GM10248 (cell line): ENCODE measurements around the gene UBE4A.
"Not testable (repeated sequence)": the region's sequence is repeated elsewhere in the genome, so short reads cannot be mapped to it uniquely, and the experiment has no call there.

ENCODE experiments used
- CTCF ChIA-PET: fragments of 300-600 bp; sonication (Branson Sonifier 250); formaldehyde crosslinking; extraction: SDS; loops from one replicate; lab custom pipeline; 2021; ENCODE audit warnings: antibody characterized with exemption; lab: Yijun Ruan, JAX
- POLR2A ChIA-PET: fragments of 350-650 bp; sonication (Branson Sonifier 250); formaldehyde crosslinking; extraction: SDS; loops from one replicate; lab custom pipeline; 2020; ENCODE audit warnings: antibody characterized with exemption; lab: Yijun Ruan, JAX
- DNase-seq: peaks from one replicate; pipeline ENCODE4 v3.0.0; 2012; ENCODE audit errors: extremely low spot score
- CTCF ChIP-seq: IDR thresholded peaks from 2 replicates; pipeline ENCODE4 v1.5.1; 2012; ENCODE audit warnings: mild to moderate bottlenecking, low read depth; ENCODE audit errors: extremely low read depth, missing control alignments, control extremely low read depth

Gene UBE4A

GRCh38 chr11:118415062-118415738 lies 55.8 kb downstream of the UBE4A start:
- POLR2A ChIA-PET = no interaction called here
- no peak for DNase-seq
- no peak for TF ChIP-seq CTCF
- CTCF ChIA-PET = interaction anchor here (0.7 to 1.3 kb wide), 3 partner anchors 9 to 16 kb away, joined by 3 to 7 read pairs (median 4); no protein-coding TSS in a partner anchor

GRCh38 chr11:118415739-118416068 lies 56.3 kb downstream of the UBE4A start:
- CTCF ChIA-PET = interaction anchor here (0.7 to 1.3 kb wide), 3 partner anchors 9 to 16 kb away, joined by 3 to 7 read pairs (median 4); no protein-coding TSS in a partner anchor
- no peak for DNase-seq
- POLR2A ChIA-PET = no interaction called here
- no peak for TF ChIP-seq CTCF

- CTCF ChIA-PET = interaction anchor here (1.3 kb wide), 1 partner anchor 15 kb away, joined by 7 read pairs; no protein-coding TSS in a partner anchor
- DNase-seq, POLR2A ChIA-PET: not testable (repeated sequence)
These were observed 57.5 kb downstream of the UBE4A start for GRCh38 chr11:118416900-118417299.

GRCh38 chr11:118417801-118418200 lies 58.4 kb downstream of the UBE4A start:
- CTCF ChIA-PET = interaction anchor here (0.9 to 1.3 kb wide), 2 partner anchors 8 to 13 kb away, joined by 3 to 5 read pairs; no protein-coding TSS in a partner anchor
- POLR2A ChIA-PET = no interaction called here
- TF ChIP-seq CTCF = no peak
- no peak for DNase-seq

GRCh38 chr11:118418766-118419165 lies 59.4 kb downstream of the UBE4A start:
- no peak for TF ChIP-seq CTCF
- ChIA-PET POLR2A (interaction anchor here (0.7 kb wide), 1 partner anchor 1690 kb away, joined by 3 read pairs; no protein-coding TSS in a partner anchor), CTCF (interaction anchor here (0.9 to 1.7 kb wide), 4 partner anchors 9 to 17 kb away, joined by 3 to 5 read pairs (median 4); no protein-coding TSS in a partner anchor)
- DNase-seq = no peak

GRCh38 chr11:118427707-118428106 lies 68.3 kb downstream of the UBE4A start:
- ChIA-PET POLR2A (no interaction called here), CTCF (interaction anchor here (1.1 kb wide), 2 partner anchors 12 to 17 kb away, joined by 3 read pairs; no protein-coding TSS in a partner anchor)
- DNase-seq = no peak
- no peak for TF ChIP-seq CTCF

- DNase-seq = no peak
- TF ChIP-seq CTCF = no peak
- CTCF ChIA-PET = interaction anchor here (0.7 to 2.1 kb wide), 4 partner anchors 13 to 26 kb away, joined by 3 to 7 read pairs (median 3); no protein-coding TSS in a partner anchor
- POLR2A ChIA-PET = interaction anchor here (0.5 kb wide), 1 partner anchor 29 kb away, joined by 5 read pairs; no protein-coding TSS in a partner anchor
These were observed 71.6 kb downstream of the UBE4A start for GRCh38 chr11:118430956-118431355.
